Prostate gland (tissue), 2 donors: ENCODE data around the gene SIGLEC1.

Source experiments
- POLR2AphosphoS5 ChIP-seq: sonication (generic); formaldehyde crosslinking; IDR thresholded peaks from one replicate; pipeline ENCODE4 v1.6.1; 2017; ENCODE audit warnings: antibody characterized with exemption
- TF ChIP-seq, protein P1 (sequence below), 4 experiments: fragments of 200-600 bp in 2 of 4; fragments of 450-650 bp in 2 of 4; sonication (generic) in 2 of 4; IDR thresholded peaks; 1 replicate in 3 of 4; 2 replicates in 1 of 4; pipeline ENCODE4 v1.5.1; 2016 to 2019; ENCODE audit warnings: antibody characterized with exemption in 4 of 4, mild to moderate bottlenecking in 2 of 4, moderate library complexity in 2 of 4

DNA sequence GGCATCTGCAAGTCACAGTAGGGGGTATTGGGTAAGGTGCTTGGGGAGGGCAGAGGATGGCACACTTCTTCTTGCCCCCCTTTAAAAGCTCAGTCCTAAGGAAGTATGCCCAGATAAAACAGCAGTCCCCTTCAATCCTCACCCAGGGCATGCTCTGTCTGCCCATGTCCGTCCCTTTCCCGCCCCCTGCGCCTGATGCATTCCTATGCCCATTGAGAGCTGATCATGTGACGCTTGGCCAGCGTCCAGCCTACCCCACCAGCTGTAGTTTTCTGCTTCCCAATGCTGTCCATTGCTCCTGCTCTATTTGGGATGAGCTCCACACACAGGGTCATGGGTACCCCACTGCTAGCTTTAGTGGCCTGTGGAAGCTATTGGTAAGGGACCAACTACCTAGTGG lies 8.3 kb downstream of the SIGLEC1 start:
- TF ChIP-seq, protein P1, sequence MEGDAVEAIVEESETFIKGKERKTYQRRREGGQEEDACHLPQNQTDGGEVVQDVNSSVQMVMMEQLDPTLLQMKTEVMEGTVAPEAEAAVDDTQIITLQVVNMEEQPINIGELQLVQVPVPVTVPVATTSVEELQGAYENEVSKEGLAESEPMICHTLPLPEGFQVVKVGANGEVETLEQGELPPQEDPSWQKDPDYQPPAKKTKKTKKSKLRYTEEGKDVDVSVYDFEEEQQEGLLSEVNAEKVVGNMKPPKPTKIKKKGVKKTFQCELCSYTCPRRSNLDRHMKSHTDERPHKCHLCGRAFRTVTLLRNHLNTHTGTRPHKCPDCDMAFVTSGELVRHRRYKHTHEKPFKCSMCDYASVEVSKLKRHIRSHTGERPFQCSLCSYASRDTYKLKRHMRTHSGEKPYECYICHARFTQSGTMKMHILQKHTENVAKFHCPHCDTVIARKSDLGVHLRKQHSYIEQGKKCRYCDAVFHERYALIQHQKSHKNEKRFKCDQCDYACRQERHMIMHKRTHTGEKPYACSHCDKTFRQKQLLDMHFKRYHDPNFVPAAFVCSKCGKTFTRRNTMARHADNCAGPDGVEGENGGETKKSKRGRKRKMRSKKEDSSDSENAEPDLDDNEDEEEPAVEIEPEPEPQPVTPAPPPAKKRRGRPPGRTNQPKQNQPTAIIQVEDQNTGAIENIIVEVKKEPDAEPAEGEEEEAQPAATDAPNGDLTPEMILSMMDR (IDR thresholded peaks at IDR 0.05) = no peak
- no peak for TF ChIP-seq POLR2AphosphoS5
